ENCODE data around the gene SMARCB1.

The SMARCB1 gene

GRCh38 chr22:23832226-23833016 is 45.7 kb downstream of the SMARCB1 start:
- H3K4me3 ChIP-seq (ENCODE audit: low read length), result no peak overlapping the region
- no peak for TF ChIP-seq ZNF274 (IDR thresholded peaks at IDR 0.05; ENCODE audit: low read depth, low read length)

DNA sequence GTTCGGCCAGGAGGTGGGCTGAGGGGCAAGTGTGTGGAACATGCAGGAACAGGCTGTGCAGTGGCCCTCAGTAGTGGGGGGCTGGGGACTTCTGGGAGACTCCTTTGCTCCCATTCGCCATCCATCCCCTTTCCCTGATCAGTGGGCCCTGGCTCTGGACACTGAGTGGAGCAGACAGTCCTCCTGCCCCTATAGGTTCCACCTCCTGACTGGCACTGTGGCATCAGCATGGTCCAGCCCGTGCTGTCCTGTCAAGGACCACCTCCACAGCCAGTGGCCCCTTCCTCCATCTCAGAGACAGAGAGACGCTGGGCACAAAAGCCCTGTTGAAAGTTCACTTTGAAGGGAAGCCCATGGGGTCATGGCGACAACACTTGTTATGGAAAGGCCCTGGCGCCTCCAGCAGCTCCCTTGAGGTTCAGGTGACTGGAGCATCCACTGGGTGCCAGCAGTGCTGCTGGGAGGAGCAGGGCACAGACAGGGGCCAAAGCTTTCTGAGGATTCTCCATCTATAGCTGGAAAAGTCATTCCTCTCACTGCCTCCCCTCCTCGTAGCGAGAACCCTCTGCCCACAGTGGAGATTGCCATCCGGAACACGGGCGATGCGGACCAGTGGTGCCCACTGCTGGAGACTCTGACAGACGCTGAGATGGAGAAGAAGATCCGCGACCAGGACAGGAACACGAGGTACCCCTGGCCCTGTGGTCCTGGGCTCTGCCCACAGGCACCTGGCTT is 46.4 kb downstream of the SMARCB1 start:
- no peak for TF ChIP-seq ZNF274 (IDR thresholded peaks at IDR 0.05; ENCODE audit: low read depth, low read length)
- H3K4me3 ChIP-seq (ENCODE audit: low read length), result no peak overlapping the region

DNA sequence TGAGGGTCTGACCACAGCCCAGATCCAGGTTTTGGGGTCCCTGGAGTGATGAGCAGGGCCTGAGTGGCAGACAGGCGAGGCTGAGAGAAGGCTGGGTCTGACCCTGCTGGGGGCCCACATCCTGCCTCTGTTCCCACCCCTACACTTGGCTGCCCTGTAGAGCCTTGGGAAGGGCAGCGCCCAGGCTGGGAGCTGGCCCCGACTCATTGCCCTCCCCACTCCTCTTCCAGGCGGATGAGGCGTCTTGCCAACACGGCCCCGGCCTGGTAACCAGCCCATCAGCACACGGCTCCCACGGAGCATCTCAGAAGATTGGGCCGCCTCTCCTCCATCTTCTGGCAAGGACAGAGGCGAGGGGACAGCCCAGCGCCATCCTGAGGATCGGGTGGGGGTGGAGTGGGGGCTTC is 47.1 kb downstream of the SMARCB1 start:
- TF ChIP-seq ZNF274 (IDR thresholded peaks at IDR 0.05; ENCODE audit: low read depth, low read length), result no peak
- H3K4me3 ChIP-seq (ENCODE audit: low read length), result no peak overlapping the region

GRCh38 chr22:23834406-23834792 is 47.6 kb downstream of the SMARCB1 start:
- H3K4me3 ChIP-seq (ENCODE audit: low read length), result no peak overlapping the region
- TF ChIP-seq ZNF274 (IDR thresholded peaks at IDR 0.05; ENCODE audit: low read depth, low read length), result no peak

DNA sequence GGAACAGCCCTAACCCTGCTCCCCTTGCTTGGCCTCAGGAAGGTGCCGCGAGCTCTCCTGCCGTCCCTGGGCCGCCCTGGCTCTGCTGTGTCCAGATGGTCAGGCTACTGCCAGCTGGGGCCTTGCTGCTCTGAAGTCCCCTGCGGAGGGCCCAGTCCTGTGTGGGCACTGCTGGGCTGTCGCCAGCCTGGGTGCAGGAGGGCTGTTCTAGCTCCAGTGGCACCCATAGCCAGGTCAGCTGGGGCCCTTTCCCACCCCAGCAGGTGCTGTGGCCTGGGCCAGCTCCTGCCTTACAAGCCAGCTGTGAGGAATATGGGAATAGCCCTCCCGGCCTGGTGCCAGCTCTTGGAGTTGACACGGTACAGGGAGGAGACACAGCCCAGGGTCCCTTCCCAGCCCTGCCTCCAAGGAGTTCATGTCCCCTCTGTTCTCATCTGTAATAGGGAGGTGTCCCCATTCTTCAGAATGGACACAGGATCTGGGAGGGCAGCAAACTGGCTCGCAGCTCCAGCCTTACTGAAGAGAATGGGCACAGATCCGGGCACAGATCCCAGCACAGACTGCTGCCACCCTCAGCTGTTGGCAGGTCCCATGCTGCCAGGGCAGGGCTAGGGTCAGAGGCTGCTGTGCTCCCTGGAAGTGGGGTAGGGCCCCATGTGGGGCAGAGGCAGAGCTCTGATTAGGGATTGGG is 48.2 kb downstream of the SMARCB1 start:
- no peak overlapping the region for H3K4me3 ChIP-seq (ENCODE audit: low read length)

DNA sequence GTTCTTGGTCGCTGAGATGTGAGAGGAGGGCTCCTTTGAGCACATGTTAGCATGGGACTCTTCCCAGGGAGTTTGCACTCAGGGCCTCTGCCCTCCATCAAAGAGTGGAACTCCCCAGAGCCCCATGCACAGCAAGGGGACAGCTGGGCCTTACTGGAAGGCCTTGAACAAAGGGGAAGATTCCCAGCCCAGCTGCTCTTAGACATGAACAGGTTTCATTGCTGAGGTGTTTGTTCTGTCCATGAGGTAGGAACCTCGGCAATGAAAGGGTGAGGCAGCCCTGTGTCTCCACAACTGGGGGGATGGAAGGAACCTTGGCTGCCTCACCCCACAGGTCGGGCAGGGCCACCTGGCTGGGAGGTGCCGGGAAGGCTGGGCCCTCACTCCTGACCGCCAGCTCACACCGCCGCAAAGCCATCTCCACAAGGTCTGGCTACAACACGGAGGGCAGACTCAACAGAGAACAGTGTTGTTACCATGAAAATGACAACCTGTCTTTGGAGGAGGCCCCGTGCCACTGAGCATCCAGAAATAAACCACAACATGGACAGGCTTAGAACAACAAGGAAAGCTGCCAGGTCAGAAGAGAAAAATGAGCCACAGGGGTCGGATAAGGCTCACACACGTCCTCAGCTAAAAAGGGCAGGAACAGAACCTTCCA is 48.8 kb downstream of the SMARCB1 start:
- TF ChIP-seq ZNF274 (IDR thresholded peaks at IDR 0.05; ENCODE audit: low read depth, low read length), result no peak
- no peak overlapping the region for H3K4me3 ChIP-seq (ENCODE audit: low read length)

More for the DNA sequence above, 48.2 kb downstream of the SMARCB1 start:
- TF ChIP-seq ZNF274 (IDR thresholded peaks at IDR 0.05; ENCODE audit: low read depth, low read length), result no peak

- no peak for TF ChIP-seq ZNF274 (IDR thresholded peaks at IDR 0.05; ENCODE audit: low read depth, low read length)
- no peak overlapping the region for H3K4me3 ChIP-seq (ENCODE audit: low read length)
These were observed 49.5 kb downstream of the SMARCB1 start for GRCh38 chr22:23836281-23836680.

GRCh38 chr22:23836692-23837495 is 50.1 kb downstream of the SMARCB1 start:
- TF ChIP-seq ZNF274 (IDR thresholded peaks at IDR 0.05; ENCODE audit: low read depth, low read length), result no peak
- no peak overlapping the region for H3K4me3 ChIP-seq (ENCODE audit: low read length)

DNA sequence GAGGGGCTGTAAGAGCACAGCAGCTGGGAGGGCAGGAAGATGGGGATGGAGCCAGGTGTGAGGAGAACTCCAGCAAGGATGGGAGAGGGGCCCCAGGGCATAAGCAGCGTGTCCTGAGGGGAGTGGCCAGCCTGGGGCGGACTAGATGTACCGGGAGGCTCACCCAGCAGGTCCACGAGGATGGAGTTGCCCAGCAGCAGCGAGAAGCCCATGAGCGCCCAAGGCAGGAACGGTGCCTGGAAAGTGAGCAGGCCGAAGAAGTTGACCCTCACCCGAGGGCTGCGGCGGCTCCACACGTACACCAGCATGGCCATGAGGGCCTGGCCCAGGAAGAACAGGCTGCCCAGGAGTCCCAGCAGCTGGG is 50.7 kb downstream of the SMARCB1 start:
- no peak for TF ChIP-seq ZNF274 (IDR thresholded peaks at IDR 0.05; ENCODE audit: low read depth, low read length)
- H3K4me3 ChIP-seq (ENCODE audit: low read length), result peak overlapping the region; percentile 57; the same call in 1 of the 2 replicates

GRCh38 chr22:23837911-23838680 is 51.3 kb downstream of the SMARCB1 start:
- no peak for TF ChIP-seq ZNF274 (IDR thresholded peaks at IDR 0.05; ENCODE audit: low read depth, low read length)
- peak overlapping the region; percentile 57; the same call in 1 of the 2 replicates for H3K4me3 ChIP-seq (ENCODE audit: low read length)

GRCh38 chr22:23838681-23839468 is 52.1 kb downstream of the SMARCB1 start, which contains the start of gene DERL3:
Gene DERL3 (minus strand): TSS chr22:23839006. CDS start chr22:23838987, 19 bp downstream.
- H3K4me3 ChIP-seq (ENCODE audit: low read length), result peak within 1 kb of the TSS; percentile 57; the same call in 1 of the 2 replicates
- TF ChIP-seq ZNF274 (IDR thresholded peaks at IDR 0.05; ENCODE audit: low read depth, low read length), result no peak

DNA sequence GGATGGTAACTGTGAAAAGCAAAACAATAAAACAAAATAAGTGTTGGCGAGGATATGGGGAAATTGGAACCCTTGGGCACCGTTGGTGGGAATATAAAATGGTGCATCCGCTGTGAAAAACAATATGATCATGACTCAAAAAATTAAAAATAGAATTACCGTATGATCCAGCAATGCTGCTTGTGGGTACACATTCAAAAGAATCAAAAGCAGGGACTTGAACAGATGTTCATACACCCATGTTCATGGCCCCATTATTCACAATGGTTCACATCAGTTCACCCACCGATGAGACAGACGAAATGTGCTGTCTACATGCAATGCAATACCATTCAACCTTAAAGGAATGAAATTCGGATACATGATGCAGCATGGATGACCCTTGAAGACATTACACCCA is 53.3 kb downstream of the SMARCB1 start:
- TF ChIP-seq ZNF274 (IDR thresholded peaks at IDR 0.05; ENCODE audit: low read depth, low read length), result no peak
- no peak overlapping the region for H3K4me3 ChIP-seq (ENCODE audit: low read length)
